Body of pancreas (tissue), 4 donors: ENCODE data around the gene OR2T4.

ENCODE experiments used
- CTCF ChIP-seq, 7 experiments: fragments of 450-650 bp in 4 of 7; fragments of 200-600 bp in 3 of 7; sonication (generic) in 3 of 7; IDR thresholded peaks; one replicate each; pipeline ENCODE4 v1.5.1; 2016 to 2019; ENCODE audit warnings: antibody characterized with exemption in 7 of 7
- POLR2A ChIP-seq, 3 donors: fragments of 450-650 bp; IDR thresholded peaks; one replicate each; pipeline ENCODE4 v1.6.1; 2016; ENCODE audit warnings: antibody characterized with exemption in 3 of 3, mild to moderate bottlenecking in 2 of 3

- TF ChIP-seq CTCF (IDR thresholded peaks at IDR 0.05) (no peak), POLR2A (IDR thresholded peaks at IDR 0.05) (no peak)
Observed at GRCh38 chr1:248376916-248377315, 15.5 kb downstream of the OR2T4 start.
